Head of caudate nucleus (tissue), 42 donors: ENCODE results near the gene ASB2.

Experiments
- DNase-seq, 42 donors: peaks; one replicate each; pipeline versions ENCODE4 v3.0.0 to v3.0.0-alpha.2; 2020 to 2021; ENCODE audit warnings: mixed read lengths in 7 of 42
- intact Hi-C: fragments of 100-400 bp; cut with DNase I; formaldehyde crosslinking; loops from one replicate; pipeline ENCODE4 v1.15.0; 2022

The ASB2 gene

GRCh38 chr14:93924592-93925355 is 51.6 kb downstream of the ASB2 start:
- DNase-seq: no peak
- intact Hi-C loops: no loop called here

- DNase-seq: no peak
- intact Hi-C loops: no loop called here
Measured at GRCh38 chr14:93923626-93924025, 52.7 kb downstream of the ASB2 start.

GRCh38 chr14:93921001-93921806 is 55.2 kb downstream of the ASB2 start:
- intact Hi-C loops: no loop called here
- DNase-seq: no peak

GRCh38 chr14:93917141-93917540 is 59.2 kb downstream of the ASB2 start:
- DNase-seq: no peak
- intact Hi-C loops: no loop called here

- DNase-seq: no peak
- intact Hi-C loops: no loop called here
Measured at GRCh38 chr14:93916498-93916897, 59.9 kb downstream of the ASB2 start.

GRCh38 chr14:93915800-93916199 is 60.6 kb downstream of the ASB2 start:
- DNase-seq: no peak
- intact Hi-C loops: no loop called here

- DNase-seq: no peak
- intact Hi-C loops: no loop called here
Measured at GRCh38 chr14:93915070-93915705, 61.2 kb downstream of the ASB2 start.

- no peak for DNase-seq
- intact Hi-C loops: no loop called here
Measured at GRCh38 chr14:93914278-93914677, 62.1 kb downstream of the ASB2 start.

- DNase-seq: no peak
- intact Hi-C loops: no loop called here
Measured at GRCh38 chr14:93912782-93913181, 63.6 kb downstream of the ASB2 start.

- intact Hi-C loops: no loop called here
- no peak for DNase-seq
Measured at GRCh38 chr14:93911975-93912615, 64.3 kb downstream of the ASB2 start.

GRCh38 chr14:93909429-93910128 is 66.8 kb downstream of the ASB2 start:
- intact Hi-C loops: no loop called here
- DNase-seq: peak in 13 of 42 donors; percentile 14 to 58 (median 32)

GRCh38 chr14:93906341-93907329 is 69.7 kb downstream of the ASB2 start:
- intact Hi-C loops: no loop called here

GRCh38 chr14:93905623-93906022 is 70.7 kb downstream of the ASB2 start:
- intact Hi-C loops: no loop called here
- DNase-seq: no peak

More at GRCh38 chr14:93906341-93907329, 69.7 kb downstream of the ASB2 start:
- peak in 41 of 42 donors; percentile 29 to 82 (median 62) for DNase-seq

- intact Hi-C loops: no loop called here
- peak in 12 of 42 donors; percentile 14 to 52 (median 26) for DNase-seq
Measured at GRCh38 chr14:93903342-93904184, 72.8 kb downstream of the ASB2 start.

GRCh38 chr14:93902619-93903307 is 73.6 kb downstream of the ASB2 start:
- intact Hi-C loops: no loop called here
- no peak for DNase-seq

- intact Hi-C loops: no loop called here
- no peak for DNase-seq
Measured at GRCh38 chr14:93901813-93902212, 74.6 kb downstream of the ASB2 start.
